Liver (tissue), 9 donors: ENCODE measurements around the gene IFNLR1. TPM values are rescaled to one million over a fixed set of nuclear protein-coding genes. Genes with fewer than 3 reads are reported as not detected.

ENCODE experiments used
- DNase-seq: peaks from one replicate; pipeline ENCODE4 v3.0.0-alpha.2; 2017; ENCODE audit warnings: low spot score
- H3K27ac ChIP-seq, 2 donors: one replicate each; pipeline ENCODE4 v1.7.0; 2013; ENCODE audit warnings: inconsistent platforms in 2 of 2, low read length in 2 of 2, control low read depth in 1 of 2, low read depth in 1 of 2, mild to moderate bottlenecking in 1 of 2
- H3K27me3 ChIP-seq, 4 donors: one replicate each; pipeline versions ENCODE4 v1.6.1 to v1.7.0; 2013; ENCODE audit warnings: low read length in 3 of 4, inconsistent platforms in 1 of 4, mild to moderate bottlenecking in 1 of 4, moderate library complexity in 1 of 4; ENCODE audit not compliant: control insufficient read depth in 4 of 4, insufficient read depth in 4 of 4
- H3K36me3 ChIP-seq, 4 donors: one replicate each; pipeline versions ENCODE4 v1.6.1 to v1.7.0; 2013; ENCODE audit warnings: low read length in 3 of 4, mild to moderate bottlenecking in 3 of 4, low read depth in 1 of 4, moderate library complexity in 1 of 4; ENCODE audit not compliant: control insufficient read depth in 4 of 4, insufficient read depth in 3 of 4
- H3K4me1 ChIP-seq, 4 donors: one replicate each; pipeline versions ENCODE4 v1.6.1 to v1.7.0; 2013; ENCODE audit warnings: low read length in 3 of 4, mild to moderate bottlenecking in 3 of 4, moderate library complexity in 1 of 4; ENCODE audit not compliant: control insufficient read depth in 4 of 4, insufficient read depth in 4 of 4
- H3K4me3 ChIP-seq, 3 donors: one replicate each; pipeline versions ENCODE4 v1.6.1 to v1.7.0; 2013; ENCODE audit warnings: low read length in 3 of 3, control low read depth in 1 of 3, low read depth in 1 of 3, mild to moderate bottlenecking in 1 of 3
- H3K9ac ChIP-seq, 2 donors: one replicate each; pipeline ENCODE4 v1.7.0; 2013; ENCODE audit warnings: low read length in 2 of 2, mild to moderate bottlenecking in 2 of 2, moderate library complexity in 2 of 2, control low read depth in 1 of 2, low read depth in 1 of 2
- H3K9me3 ChIP-seq, 4 donors: one replicate each; pipeline versions ENCODE4 v1.6.1 to v1.7.0; 2013; ENCODE audit warnings: low read length in 3 of 4; ENCODE audit not compliant: control insufficient read depth in 4 of 4
- ATF3 ChIP-seq: IDR thresholded peaks from 2 replicates; pipeline ENCODE4 v1.6.1; 2016; ENCODE audit warnings: antibody characterized with exemption
- CTCF ChIP-seq: fragments of 150-350 bp; IDR thresholded peaks from 2 replicates; pipeline ENCODE4 v1.5.1; 2017; ENCODE audit warnings: improper control_type of control experiment, low read depth, low read length; ENCODE audit not compliant: missing input control
- EGR1 ChIP-seq, 2 donors: IDR thresholded peaks; 2 replicates each; pipeline ENCODE4 v1.6.1; 2016 to 2018; ENCODE audit warnings: antibody characterized with exemption in 2 of 2, low read depth in 2 of 2
- FOXA1 ChIP-seq: IDR thresholded peaks from 2 replicates; pipeline ENCODE4 v1.6.1; 2016; ENCODE audit warnings: antibody characterized with exemption
- FOXA2 ChIP-seq: IDR thresholded peaks from 2 replicates; pipeline ENCODE4 v1.6.1; 2016; ENCODE audit warnings: antibody characterized with exemption
- GABPA ChIP-seq, 2 donors: IDR thresholded peaks in 1 of 2; conservative IDR thresholded peaks in 1 of 2; 2 replicates each; pipeline ENCODE4 v1.6.1; 2016; ENCODE audit warnings: antibody characterized with exemption in 2 of 2, mild to moderate bottlenecking in 1 of 2, moderate library complexity in 1 of 2
- HNF4A ChIP-seq, 2 donors: conservative IDR thresholded peaks; 2 replicates each; pipeline ENCODE4 v1.6.1; 2016; ENCODE audit warnings: antibody characterized with exemption in 2 of 2, mild to moderate bottlenecking in 2 of 2
- HNF4G ChIP-seq: IDR thresholded peaks from 2 replicates; pipeline ENCODE4 v1.6.1; 2016; ENCODE audit warnings: antibody characterized with exemption
- JUND ChIP-seq, 2 donors: IDR thresholded peaks; 2 replicates each; pipeline ENCODE4 v1.6.1; 2016; ENCODE audit warnings: antibody characterized with exemption in 2 of 2
- MAX ChIP-seq: IDR thresholded peaks from 2 replicates; pipeline ENCODE4 v1.6.1; 2016; ENCODE audit warnings: antibody characterized with exemption
- NR2F2 ChIP-seq: IDR thresholded peaks from 2 replicates; pipeline ENCODE4 v1.6.1; 2016; ENCODE audit warnings: antibody characterized with exemption
- RAD21 ChIP-seq, 2 donors: IDR thresholded peaks; 2 replicates each; pipeline ENCODE4 v1.6.1; 2016; ENCODE audit warnings: antibody characterized with exemption in 2 of 2, mild to moderate bottlenecking in 2 of 2
- REST ChIP-seq: IDR thresholded peaks from 2 replicates; pipeline ENCODE4 v1.6.1; 2016; ENCODE audit warnings: antibody characterized with exemption, mild to moderate bottlenecking
- RXRA ChIP-seq, 2 donors: IDR thresholded peaks; 2 replicates each; pipeline ENCODE4 v1.6.1; 2017 to 2018; ENCODE audit warnings: antibody characterized with exemption in 2 of 2, mild to moderate bottlenecking in 1 of 2
- SP1 ChIP-seq: IDR thresholded peaks from 2 replicates; pipeline ENCODE4 v1.6.1; 2018; ENCODE audit warnings: antibody characterized with exemption, mild to moderate bottlenecking
- TAF1 ChIP-seq: conservative IDR thresholded peaks from 2 replicates; pipeline ENCODE4 v1.6.1; 2016; ENCODE audit warnings: antibody characterized with exemption, mild to moderate bottlenecking
- YY1 ChIP-seq: IDR thresholded peaks from 2 replicates; pipeline ENCODE4 v1.6.1; 2016; ENCODE audit warnings: antibody characterized with exemption, mild to moderate bottlenecking
- ZBTB33 ChIP-seq: IDR thresholded peaks from 2 replicates; pipeline ENCODE4 v1.6.1; 2016; ENCODE audit warnings: antibody characterized with exemption
- WGBS: extraction: QIAGEN DNeasy Blood & Tissue Kit; methylation state at CpG from one replicate; pipeline ENCODE4 v1.1.7; 2013; 5-methylcytosine and 5-hydroxymethylcytosine counted together
- polyA plus RNA-seq, 2 donors: library from polyadenylated mRNA; stranded (reverse) in 1 of 2; unstranded in 1 of 2; fragments of 200-250 nt in 1 of 2; fragments of >200 nt in 1 of 2; fragmentation: Nextera tagmentation in 1 of 2; extraction: Ambion mirVana in 1 of 2; gene quantifications; one replicate each; pipeline versions ENCODE4 v1.2.1 to v1.2.3, GENCODE V29; 2013 to 2015
- total RNA-seq, 2 donors: library from RNA; depleted of rRNA; stranded (reverse); fragments of >200 nt; gene quantifications; one replicate each; pipeline ENCODE4 v1.2.3, GENCODE V29; 2014
- donor health status: healthy.
- donor health status: healthy.
- donor health status: healthy.
- donor health status: healthy.
- donor health status: healthy.

IFNLR1 gene
- total and polyA plus RNA-seq, 4 donors = 2.2 to 6.4 (median 3.5) TPM

GRCh38 chr1:24195136-24195535 lies 8.0 kb upstream of the IFNLR1 start:
- Histone ChIP-seq H3K27me3 (no peaks in the 10 kb centered on the region), H3K27ac (no peak overlapping the region), H3K4me1 (peaks cover 0 to 10% (median 7%) of the 10 kb centered on the region in 4 donors), H3K9ac (no peak overlapping the region), H3K4me3 (no peak overlapping the region), H3K9me3 (no peaks in the 10 kb centered on the region), H3K36me3 (no peaks in the 10 kb centered on the region)
- TF ChIP-seq YY1 (no peak), JUND (IDR thresholded peaks at IDR 0.05) (no peak), RXRA (IDR thresholded peaks at IDR 0.05) (no peak), ZBTB33 (no peak), GABPA (IDR thresholded peaks at IDR 0.05 in 1 of 2, conservative IDR thresholded peaks at IDR 0.05 in 1 of 2) (no peak), MAX (no peak), ATF3 (no peak), REST (no peak), RAD21 (IDR thresholded peaks at IDR 0.05) (no peak), FOXA2 (no peak), CTCF (no peak), HNF4A (conservative IDR thresholded peaks at IDR 0.05) (no peak), SP1 (no peak), HNF4G (no peak), TAF1 (no peak), FOXA1 (no peak), EGR1 (IDR thresholded peaks at IDR 0.05; ENCODE audit: low read depth in 2 of 2) (no peak), NR2F2 (no peak)
- no peak for DNase-seq
- 80% methylated on average over 2 of the region's 2 CpGs for WGBS
